ENCODE results near the gene IL10RA.

IL10RA gene

DNA sequence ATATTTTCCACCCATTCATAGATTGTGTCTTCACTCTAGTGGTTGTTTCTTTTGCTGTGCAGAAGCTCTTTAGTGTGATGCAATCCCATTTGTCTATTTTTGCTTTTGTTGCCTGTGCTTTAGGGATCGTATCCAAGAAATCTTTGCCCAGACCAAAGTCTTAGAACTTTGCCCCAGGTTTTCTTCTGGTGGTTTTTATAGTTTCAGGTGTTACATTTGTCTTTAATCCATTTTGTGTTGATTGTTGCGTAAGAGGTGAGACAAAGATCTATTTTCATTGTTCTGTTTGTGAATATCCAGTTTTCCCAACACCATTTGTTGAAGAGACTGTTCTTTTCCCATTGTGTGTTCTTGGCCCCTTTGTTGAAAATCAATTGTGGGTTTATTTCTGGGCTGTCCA, 6.4 kb downstream of the IL10RA start:
- DNase-seq (ENCODE audit: low read depth), result no peak

DNA sequence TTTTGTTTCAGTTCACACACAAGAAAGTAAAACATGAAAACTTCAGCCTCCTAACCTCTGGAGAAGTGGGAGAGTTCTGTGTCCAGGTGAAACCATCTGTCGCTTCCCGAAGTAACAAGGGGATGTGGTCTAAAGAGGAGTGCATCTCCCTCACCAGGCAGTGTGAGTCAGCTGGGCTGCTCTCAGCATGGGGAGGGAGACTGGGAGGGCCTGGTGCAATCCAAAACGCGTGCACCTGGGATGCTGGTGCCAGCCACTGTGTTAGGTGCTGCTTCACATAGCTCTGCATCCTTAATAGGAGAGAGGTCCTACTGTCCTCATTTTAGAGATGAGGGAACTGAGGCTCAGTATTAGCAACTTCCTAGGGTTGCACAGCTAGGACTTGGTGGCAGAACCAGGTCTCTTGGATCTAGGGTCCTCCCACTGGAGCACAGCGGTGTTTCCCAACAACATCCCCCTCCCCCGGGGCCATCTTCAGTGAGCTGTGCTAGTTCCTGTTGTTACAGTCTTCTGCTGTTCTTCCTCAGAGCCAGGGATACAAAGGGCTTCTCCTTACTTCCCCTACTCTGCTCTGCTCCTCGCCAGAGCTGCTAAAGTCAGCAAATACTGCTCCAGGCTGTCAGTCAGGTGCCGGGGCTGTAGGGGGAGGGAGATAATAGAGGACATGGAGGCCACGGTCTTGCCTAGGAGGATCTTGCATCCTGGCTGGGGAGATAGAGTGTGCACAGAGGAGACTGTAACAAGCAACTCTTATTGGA, 8.0 kb downstream of the IL10RA start:
- DNase-seq (ENCODE audit: low read depth), result no peak

DNA sequence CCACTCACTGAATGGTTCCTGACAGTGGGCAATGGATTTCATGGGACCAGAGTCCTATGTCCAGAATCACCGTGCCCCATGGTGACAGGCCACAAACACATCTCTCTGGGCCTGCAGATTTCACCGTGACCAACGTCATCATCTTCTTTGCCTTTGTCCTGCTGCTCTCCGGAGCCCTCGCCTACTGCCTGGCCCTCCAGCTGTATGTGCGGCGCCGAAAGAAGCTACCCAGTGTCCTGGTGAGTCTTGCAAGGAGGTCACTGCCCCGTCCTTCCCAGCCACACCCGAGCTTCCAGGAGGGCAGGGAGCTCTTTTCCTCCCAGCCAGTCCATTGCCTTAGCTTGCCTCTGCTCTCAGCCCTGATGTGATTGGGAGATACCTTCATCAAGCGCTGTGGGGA, 9.3 kb downstream of the IL10RA start:
- DNase-seq (ENCODE audit: low read depth), result no peak

DNA sequence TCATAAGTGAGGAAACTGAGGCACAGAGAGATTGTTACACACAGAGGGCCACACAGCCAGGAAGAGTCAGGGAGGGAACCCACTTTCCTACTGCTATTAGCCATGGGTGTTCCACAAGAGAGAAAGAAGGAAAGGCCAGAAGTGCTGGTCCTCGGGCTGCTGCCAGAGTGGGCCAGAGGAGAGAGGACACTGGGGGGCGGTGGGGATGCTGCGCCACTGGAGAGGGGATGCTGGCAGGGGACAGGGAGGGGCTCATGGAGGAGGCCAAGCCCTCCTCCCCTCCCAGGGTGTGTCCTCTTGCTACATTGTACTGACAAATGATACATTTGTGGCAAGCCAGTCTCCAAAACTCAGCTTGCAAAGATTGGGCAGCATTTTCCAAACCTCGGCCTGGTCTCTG, 9.9 kb downstream of the IL10RA start:
- no peak for DNase-seq (ENCODE audit: low read depth)

DNA sequence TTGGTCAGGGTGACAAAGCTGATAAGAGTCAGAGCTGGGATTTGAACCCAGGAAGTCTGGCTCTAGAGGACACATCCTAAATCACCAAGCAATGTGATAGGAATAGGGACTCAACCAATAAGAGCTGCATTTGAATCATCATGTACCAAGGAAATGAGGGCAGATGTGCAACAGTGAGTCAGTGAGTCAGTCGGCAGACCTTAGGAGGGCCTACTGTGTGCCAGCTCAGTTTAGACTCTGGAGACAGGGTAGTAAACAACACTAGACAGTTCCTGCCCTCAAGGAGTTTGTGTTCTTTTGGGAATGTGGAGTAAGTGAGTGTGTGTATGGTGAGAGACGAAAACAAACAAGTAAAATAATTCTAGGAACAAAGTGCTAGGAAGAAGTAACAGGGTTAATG, 11.2 kb downstream of the IL10RA start:
- DNase-seq (ENCODE audit: low read depth), result no peak

DNA sequence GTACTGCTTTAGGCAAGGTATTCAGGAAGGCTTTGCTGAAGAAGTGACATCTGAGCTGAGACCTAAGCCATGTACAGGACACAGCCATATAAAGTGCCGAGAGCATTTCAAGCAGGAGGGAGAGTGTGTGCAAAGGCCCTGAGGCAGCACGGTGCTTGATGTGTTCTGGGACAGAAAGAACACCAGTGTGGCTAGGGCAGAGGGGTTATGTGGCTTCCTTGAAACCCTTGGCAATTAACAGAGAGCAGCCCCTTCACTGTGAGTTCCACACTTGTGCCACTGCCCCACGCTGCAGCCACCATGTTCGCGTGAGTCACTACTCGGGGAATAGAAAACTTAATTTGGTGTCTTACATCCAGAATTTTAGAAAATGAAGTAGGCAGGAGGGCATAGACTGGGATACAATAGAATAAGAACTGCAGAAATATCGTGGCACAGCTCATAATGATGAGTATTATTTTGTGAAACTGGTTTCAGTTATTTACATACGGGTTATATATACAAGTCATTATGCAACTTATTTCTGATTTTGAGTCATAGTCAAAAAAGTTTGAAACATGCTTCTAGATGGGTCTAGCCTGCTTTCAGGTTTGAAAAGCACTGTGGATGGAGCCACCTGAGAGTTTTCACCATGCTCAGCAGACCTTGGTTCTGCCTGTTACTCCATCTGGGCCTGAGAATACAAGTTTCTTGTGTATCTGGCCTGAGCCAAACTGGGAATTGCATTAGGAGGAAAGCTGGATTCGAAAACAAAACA, 11.8 kb downstream of the IL10RA start:
- DNase-seq (ENCODE audit: low read depth), result no peak

DNA sequence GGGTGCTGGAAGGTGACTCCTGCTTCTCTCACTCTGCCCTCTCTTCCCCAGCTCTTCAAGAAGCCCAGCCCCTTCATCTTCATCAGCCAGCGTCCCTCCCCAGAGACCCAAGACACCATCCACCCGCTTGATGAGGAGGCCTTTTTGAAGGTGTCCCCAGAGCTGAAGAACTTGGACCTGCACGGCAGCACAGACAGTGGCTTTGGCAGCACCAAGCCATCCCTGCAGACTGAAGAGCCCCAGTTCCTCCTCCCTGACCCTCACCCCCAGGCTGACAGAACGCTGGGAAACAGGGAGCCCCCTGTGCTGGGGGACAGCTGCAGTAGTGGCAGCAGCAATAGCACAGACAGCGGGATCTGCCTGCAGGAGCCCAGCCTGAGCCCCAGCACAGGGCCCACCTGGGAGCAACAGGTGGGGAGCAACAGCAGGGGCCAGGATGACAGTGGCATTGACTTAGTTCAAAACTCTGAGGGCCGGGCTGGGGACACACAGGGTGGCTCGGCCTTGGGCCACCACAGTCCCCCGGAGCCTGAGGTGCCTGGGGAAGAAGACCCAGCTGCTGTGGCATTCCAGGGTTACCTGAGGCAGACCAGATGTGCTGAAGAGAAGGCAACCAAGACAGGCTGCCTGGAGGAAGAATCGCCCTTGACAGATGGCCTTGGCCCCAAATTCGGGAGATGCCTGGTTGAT, 12.6 kb downstream of the IL10RA start:
- no peak for DNase-seq (ENCODE audit: low read depth)

DNA sequence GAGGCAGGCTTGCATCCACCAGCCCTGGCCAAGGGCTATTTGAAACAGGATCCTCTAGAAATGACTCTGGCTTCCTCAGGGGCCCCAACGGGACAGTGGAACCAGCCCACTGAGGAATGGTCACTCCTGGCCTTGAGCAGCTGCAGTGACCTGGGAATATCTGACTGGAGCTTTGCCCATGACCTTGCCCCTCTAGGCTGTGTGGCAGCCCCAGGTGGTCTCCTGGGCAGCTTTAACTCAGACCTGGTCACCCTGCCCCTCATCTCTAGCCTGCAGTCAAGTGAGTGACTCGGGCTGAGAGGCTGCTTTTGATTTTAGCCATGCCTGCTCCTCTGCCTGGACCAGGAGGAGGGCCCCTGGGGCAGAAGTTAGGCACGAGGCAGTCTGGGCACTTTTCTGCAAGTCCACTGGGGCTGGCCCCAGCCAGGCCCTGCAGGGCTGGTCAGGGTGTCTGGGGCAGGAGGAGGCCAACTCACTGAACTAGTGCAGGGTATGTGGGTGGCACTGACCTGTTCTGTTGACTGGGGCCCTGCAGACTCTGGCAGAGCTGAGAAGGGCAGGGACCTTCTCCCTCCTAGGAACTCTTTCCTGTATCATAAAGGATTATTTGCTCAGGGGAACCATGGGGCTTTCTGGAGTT, 13.3 kb downstream of the IL10RA start:
- DNase-seq (ENCODE audit: low read depth), result no peak

DNA sequence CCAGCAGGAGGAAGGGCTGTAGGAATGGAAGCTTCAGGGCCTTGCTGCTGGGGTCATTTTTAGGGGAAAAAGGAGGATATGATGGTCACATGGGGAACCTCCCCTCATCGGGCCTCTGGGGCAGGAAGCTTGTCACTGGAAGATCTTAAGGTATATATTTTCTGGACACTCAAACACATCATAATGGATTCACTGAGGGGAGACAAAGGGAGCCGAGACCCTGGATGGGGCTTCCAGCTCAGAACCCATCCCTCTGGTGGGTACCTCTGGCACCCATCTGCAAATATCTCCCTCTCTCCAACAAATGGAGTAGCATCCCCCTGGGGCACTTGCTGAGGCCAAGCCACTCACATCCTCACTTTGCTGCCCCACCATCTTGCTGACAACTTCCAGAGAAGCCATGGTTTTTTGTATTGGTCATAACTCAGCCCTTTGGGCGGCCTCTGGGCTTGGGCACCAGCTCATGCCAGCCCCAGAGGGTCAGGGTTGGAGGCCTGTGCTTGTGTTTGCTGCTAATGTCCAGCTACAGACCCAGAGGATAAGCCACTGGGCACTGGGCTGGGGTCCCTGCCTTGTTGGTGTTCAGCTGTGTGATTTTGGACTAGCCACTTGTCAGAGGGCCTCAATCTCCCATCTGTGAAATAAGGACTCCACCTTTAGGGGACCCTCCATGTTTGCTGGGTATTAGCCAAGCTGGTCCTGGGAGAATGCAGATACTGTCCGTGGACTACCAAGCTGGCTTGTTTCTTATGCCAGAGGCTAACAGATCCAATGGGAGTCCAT, 14.1 kb downstream of the IL10RA start:
- no peak for DNase-seq (ENCODE audit: low read depth)

DNA sequence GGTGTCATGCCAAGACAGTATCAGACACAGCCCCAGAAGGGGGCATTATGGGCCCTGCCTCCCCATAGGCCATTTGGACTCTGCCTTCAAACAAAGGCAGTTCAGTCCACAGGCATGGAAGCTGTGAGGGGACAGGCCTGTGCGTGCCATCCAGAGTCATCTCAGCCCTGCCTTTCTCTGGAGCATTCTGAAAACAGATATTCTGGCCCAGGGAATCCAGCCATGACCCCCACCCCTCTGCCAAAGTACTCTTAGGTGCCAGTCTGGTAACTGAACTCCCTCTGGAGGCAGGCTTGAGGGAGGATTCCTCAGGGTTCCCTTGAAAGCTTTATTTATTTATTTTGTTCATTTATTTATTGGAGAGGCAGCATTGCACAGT, 14.6 kb downstream of the IL10RA start:
- no peak for DNase-seq (ENCODE audit: low read depth)

DNA sequence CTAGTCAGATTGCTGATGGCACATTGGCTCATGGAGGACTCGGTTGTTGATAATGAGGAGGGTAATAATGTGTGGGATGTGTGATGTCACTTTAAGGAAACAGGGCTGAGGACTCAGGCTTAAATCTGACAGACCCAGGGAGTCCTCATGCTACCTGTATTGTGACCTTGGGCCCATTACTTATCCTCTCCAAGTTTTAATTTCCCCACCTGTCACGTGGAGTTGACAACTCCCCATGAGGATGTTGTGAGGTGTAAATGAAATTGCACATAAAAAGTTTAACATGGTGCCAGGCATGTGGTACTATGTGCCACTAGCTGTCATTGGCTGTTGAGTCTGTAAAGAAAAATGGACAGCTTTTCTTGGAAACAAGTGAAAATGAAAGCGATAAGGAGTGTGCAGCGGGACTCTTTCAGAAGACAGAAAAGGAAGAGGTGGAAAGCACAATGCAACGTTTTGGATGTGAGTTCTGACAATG, 15.3 kb downstream of the IL10RA start:
- DNase-seq (ENCODE audit: low read depth), result no peak

DNA sequence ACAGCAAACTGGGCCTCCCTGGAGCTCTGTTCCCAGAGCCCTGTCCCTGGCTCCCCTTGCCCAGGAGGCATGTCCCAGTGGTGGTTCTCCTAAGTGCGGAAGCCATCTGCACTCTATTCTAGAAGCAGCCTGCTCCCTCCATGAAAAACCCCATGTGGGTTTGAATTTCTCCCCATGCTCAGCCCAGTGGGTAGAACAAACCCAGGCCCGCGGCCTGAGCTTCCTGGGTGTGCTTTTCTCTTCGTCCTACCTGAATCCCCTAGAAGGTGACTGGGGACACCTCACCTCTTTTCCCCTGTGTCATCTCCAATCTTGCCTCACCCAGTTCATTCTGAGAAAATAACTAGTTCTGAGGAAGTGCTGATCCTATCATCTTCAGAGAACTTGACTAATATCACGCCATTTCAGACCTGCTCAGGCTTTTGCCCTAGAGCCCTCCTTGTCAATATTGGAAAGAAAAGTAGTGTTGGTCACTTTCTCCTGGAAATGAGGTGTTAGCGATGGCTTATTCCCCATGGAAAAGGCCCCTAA, 15.9 kb downstream of the IL10RA start:
- DNase-seq (ENCODE audit: low read depth), result no peak

DNA sequence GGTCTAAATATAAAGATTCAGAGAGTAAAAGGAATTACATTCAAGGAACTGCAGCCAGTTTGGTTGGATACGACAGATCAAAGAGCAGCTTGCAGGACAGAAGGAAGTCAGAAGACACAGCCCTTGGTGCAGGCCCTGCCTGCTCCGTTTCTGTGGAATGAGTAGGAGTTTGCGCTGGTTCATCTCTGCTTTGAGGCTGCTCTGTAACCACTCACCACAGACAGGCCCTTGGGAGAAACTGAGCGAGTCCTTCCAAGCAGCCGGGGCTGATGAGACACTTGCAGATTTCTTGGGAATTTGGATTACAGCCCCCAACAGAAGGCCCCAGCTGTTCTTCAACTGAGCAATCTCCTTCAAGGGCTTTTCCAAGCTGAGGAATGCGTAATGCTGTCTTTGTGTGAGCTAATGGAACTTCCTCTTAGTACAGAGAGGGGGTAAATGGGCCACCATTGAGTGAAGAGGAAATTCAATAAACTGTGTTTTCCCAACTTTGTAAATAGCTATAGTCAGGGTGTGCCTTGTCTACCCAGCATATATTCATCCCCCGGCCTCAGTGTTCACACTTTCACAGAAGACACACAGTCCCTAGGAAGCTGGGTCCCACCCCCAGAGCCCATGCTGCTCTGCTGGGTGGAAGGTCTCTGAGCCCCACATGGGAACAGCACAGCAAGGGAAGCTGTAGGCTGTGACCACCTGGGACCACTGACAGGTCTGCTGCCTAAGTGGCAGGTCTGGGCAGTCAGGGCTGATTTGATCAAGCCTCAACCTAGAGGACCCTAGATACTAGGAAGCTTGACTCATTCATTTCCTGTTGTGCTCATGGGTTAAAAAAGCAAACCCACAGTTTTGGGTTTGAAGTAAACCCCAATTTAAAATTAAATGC, 16.6 kb downstream of the IL10RA start:
- DNase-seq (ENCODE audit: low read depth), result no peak

DNA sequence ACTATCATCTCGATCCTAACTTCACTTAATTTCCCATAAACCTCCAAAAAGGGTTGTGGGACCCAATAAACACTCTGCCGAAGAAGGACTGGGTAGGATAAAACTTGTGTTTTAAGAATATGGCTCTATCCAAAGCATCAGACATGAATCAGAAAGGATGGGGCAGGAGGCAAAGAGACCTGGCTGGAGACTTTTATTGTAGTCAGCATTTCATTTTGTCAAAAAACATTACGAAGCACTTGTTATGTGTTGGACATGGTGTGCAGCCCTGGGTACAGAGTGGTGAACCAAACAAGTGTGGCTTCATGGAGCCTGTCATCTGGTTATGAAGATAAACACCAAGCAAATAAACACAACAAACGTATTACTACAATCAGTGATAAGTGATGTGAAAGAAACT, 17.3 kb downstream of the IL10RA start:
- DNase-seq (ENCODE audit: low read depth), result no peak

DNA sequence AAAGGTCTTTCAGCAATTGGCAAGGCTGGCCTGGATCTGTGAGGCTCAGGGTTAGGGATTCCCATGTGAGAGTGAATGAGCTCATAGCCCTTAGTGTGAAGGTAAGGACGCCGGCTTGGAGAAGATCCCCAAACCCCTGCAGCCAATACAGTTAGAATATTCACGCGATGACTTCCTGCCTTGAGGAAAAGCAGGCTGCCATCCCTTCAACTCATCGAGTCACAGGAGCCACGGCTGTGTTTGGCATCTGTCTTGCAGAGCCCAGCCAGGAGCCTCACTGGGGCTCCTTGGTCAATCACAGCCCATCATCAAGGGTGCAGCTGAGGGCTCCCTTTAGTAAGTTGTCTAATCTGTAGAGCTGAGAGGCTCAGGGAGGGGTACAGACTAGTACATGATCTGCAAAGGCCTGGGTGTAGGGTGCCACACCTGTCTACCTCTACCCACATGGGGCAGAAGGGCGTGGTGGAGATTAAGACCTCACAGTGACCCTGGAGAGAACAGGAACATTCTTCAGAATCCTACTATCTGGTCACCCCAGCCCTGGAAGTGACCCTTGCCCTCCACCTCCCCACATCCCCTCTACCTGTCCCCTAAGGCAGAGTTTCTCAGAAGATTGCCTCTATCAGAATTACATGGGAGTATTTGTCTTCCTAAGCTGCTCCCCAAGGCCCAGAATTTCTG, 18.5 kb downstream of the IL10RA start:
- DNase-seq (ENCODE audit: low read depth), result no peak

DNA sequence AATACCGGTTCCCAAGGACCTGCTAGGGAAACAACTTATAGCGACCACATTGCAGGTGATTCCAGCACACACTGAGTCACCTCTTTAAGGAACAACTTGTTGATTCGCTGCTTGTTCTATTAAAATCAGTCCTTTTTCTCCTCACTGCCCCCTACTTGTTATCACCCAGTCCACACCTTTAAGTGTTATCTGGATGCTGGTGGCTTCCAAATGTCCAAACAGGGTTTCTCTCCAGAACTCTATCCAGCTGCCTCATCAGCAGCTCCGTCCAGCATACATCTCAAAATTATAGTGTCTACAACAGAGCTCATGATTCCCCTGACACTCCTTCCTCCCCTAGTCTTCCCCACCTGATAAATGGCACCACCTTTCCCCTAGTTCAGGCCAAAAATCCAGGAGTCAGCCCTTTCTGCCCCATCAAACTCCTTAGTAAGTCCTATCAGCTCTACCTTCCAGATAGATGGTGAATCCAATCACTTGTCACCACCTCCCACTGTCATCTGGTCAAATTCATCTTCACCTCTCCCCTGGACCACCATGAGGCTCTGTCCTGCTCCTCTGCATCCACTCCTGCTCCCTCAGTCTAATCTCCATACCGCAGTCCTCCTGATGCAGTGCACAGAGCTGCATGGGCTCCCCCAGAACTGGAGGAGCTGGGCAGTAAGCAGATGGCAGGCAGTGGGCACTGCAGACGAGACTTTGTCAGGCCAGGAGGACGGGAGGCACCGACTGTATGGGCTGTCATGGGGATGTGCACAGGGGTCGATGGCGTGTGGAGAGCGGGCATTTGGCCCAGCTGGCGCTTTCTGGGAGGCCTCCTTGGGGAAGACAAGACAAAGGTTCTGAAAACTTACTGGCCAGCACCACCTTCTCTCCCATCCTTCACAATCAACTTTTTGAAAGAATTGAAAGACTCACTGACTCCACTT, 19.3 kb downstream of the IL10RA start:
- DNase-seq (ENCODE audit: low read depth), result no peak

DNA sequence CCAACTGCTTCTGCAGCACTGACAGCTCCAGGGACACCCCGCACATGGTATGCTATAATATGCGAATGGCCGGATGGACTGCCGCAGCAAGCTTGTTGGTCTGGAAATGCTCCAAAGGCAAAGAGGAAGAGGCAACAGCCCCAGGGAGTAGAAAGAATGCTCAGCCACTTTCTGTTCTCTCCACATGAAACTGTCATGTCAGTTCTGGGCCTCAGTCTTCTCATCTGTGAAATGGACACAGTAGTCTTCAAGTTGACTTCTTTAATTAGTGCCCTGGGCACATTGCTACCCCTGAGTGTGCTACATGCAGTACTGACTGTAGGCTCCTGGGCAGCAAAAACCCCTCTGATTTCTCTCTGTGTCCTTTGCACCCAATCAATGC, 19.9 kb downstream of the IL10RA start:
- DNase-seq (ENCODE audit: low read depth), result no peak

DNA sequence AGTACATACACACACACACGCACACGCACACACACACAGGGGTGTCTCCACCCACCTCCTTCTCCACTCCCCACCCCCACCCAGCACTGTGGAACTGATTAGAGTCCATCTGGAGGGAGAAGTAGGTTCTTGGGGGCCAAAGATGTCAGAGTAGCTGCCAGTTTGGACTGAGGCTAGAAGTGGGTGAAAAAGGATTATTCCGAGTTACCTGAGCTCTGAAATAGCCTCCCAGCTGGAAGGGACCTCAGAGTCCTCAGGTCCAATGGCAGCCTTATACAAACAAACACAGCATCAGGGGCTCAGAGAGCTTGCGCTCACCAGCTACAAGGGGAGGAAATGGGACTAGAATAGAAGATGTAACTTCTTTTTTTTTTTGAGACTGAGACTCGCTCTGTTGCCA, 20.8 kb downstream of the IL10RA start:
- DNase-seq (ENCODE audit: low read depth), result no peak
